Jurkat, Clone E6-1 (cell line): Measurements from ENCODE around the gene FAM193B.
A peak's percentile ranks its signal among the peaks of the same experiment; 100 is the strongest.
"Not testable (repeated sequence)": the region's sequence is repeated elsewhere in the genome, so short reads cannot be mapped to it uniquely, and the experiment has no call there.

Experiments
- DNase-seq: peaks from one replicate; pipeline ENCODE4 v3.0.0-alpha.2; 2011; ENCODE audit warnings: low read depth, low spot score
- H3K4me3 ChIP-seq: 2 replicates; pipeline ENCODE4 v1.5.1; 2011; ENCODE audit warnings: mild to moderate bottlenecking, low read length, control low read depth, moderate library complexity

The FAM193B gene

GRCh38 chr5:177494346-177495195, 59.8 kb downstream of the FAM193B start:
- no peak overlapping the region for H3K4me3 ChIP-seq
- no peak for DNase-seq

- no peak for DNase-seq
- no peak overlapping the region for H3K4me3 ChIP-seq
These were observed 60.5 kb downstream of the FAM193B start for GRCh38 chr5:177493795-177494345.

GRCh38 chr5:177492841-177493240, 61.5 kb downstream of the FAM193B start:
- no peak overlapping the region for H3K4me3 ChIP-seq
- no peak for DNase-seq

- no peak overlapping the region for H3K4me3 ChIP-seq
- no peak for DNase-seq
These were observed 62.2 kb downstream of the FAM193B start for GRCh38 chr5:177491983-177492746.

- no peak overlapping the region for H3K4me3 ChIP-seq
- peak; percentile 75 for DNase-seq
These were observed 62.9 kb downstream of the FAM193B start for GRCh38 chr5:177491429-177491945.

- no peak overlapping the region for H3K4me3 ChIP-seq
- no peak for DNase-seq
These were observed 63.4 kb downstream of the FAM193B start for GRCh38 chr5:177490992-177491391.

GRCh38 chr5:177490311-177490991, 63.9 kb downstream of the FAM193B start:
- no peak for DNase-seq
- no peak overlapping the region for H3K4me3 ChIP-seq

GRCh38 chr5:177489119-177489716, 65.1 kb downstream of the FAM193B start:
- DNase-seq: no peak
- no peak overlapping the region for H3K4me3 ChIP-seq

GRCh38 chr5:177487975-177488374, 66.4 kb downstream of the FAM193B start:
- no peak overlapping the region for H3K4me3 ChIP-seq

GRCh38 chr5:177487144-177487543, 67.2 kb downstream of the FAM193B start:
- H3K4me3 ChIP-seq: no peak overlapping the region
- DNase-seq: no peak

More at GRCh38 chr5:177487975-177488374, 66.4 kb downstream of the FAM193B start:
- DNase-seq: no peak

GRCh38 chr5:177486256-177486655, 68.1 kb downstream of the FAM193B start:
- no peak overlapping the region for H3K4me3 ChIP-seq
- DNase-seq: no peak

- not testable (repeated sequence) for H3K4me3 ChIP-seq, DNase-seq
These were observed 68.6 kb downstream of the FAM193B start for GRCh38 chr5:177485753-177486152.

GRCh38 chr5:177484902-177485549, 69.3 kb downstream of the FAM193B start:
- DNase-seq: no peak
- no peak overlapping the region for H3K4me3 ChIP-seq

- DNase-seq: no peak
- H3K4me3 ChIP-seq: no peak overlapping the region
These were observed 70.1 kb downstream of the FAM193B start for GRCh38 chr5:177483994-177484901.

- no peak overlapping the region for H3K4me3 ChIP-seq
- no peak for DNase-seq
These were observed 71.3 kb downstream of the FAM193B start for GRCh38 chr5:177483042-177483441.

- DNase-seq: no peak
These were observed 72.0 kb downstream of the FAM193B start for GRCh38 chr5:177482359-177482795.

GRCh38 chr5:177479774-177480173, 74.6 kb downstream of the FAM193B start:
- DNase-seq: no peak
- H3K4me3 ChIP-seq: no peak overlapping the region

More at GRCh38 chr5:177482359-177482795, 72.0 kb downstream of the FAM193B start:
- no peak overlapping the region for H3K4me3 ChIP-seq
